Prostate gland (tissue), 2 donors: ENCODE measurements around the gene RFX2. TPM values are rescaled to one million over a fixed set of nuclear protein-coding genes. Genes with fewer than 3 reads are reported as not detected.

ENCODE experiments used
- DNase-seq: peaks from one replicate; pipeline ENCODE4 v3.0.0-alpha.2; 2019; ENCODE audit warnings: low spot score
- H3K27ac ChIP-seq, 2 donors: fragments of 200-600 bp; sonication (generic); 2 replicates each; pipeline ENCODE4 v1.5.1; 2017 to 2019
- H3K27me3 ChIP-seq: fragments of 200-600 bp; sonication (generic); replicated peaks from 2 replicates; pipeline ENCODE4 v1.5.1; 2019; ENCODE audit not compliant: insufficient read depth
- H3K36me3 ChIP-seq, 2 donors: fragments of 200-600 bp; sonication (generic); 1 replicate in 1 of 2; 2 replicates in 1 of 2; pipeline versions ENCODE4 v1.5.1 to v1.8.1; 2017 to 2019
- H3K4me1 ChIP-seq: fragments of 200-600 bp; sonication (generic); replicated peaks from 2 replicates; pipeline ENCODE4 v1.5.1; 2019
- H3K4me3 ChIP-seq, 2 donors: fragments of 200-600 bp; sonication (generic); 2 replicates each; pipeline ENCODE4 v1.5.1; 2017 to 2019
- H3K9me3 ChIP-seq: fragments of 200-600 bp; sonication (generic); 2 replicates; pipeline ENCODE4 v1.5.1; 2017
- POLR2A ChIP-seq: fragments of 450-650 bp; IDR thresholded peaks from one replicate; pipeline ENCODE4 v1.6.1; 2016; ENCODE audit warnings: antibody characterized with exemption, mild to moderate bottlenecking
- POLR2AphosphoS5 ChIP-seq: sonication (generic); formaldehyde crosslinking; IDR thresholded peaks from one replicate; pipeline ENCODE4 v1.6.1; 2017; ENCODE audit warnings: antibody characterized with exemption
- WGBS: methylation state at CpG from one replicate; pipeline ENCODE4 v1.1.5; 2018; 5-methylcytosine and 5-hydroxymethylcytosine counted together
- intact Hi-C: fragments of 100-400 bp; cut with DNase I; formaldehyde crosslinking; loops from one replicate; pipeline ENCODE4 v1.14.2; 2022
- total RNA-seq, 2 donors: library from RNA; depleted of rRNA; stranded (reverse); fragments of >200 nt; gene quantifications; one replicate each; pipeline ENCODE4 v1.1.0, GENCODE V29; 2016
- TF ChIP-seq, protein P1 (sequence below), 4 experiments: fragments of 200-600 bp in 2 of 4; fragments of 450-650 bp in 2 of 4; sonication (generic) in 2 of 4; IDR thresholded peaks; 1 replicate in 3 of 4; 2 replicates in 1 of 4; pipeline ENCODE4 v1.5.1; 2016 to 2019; ENCODE audit warnings: antibody characterized with exemption in 4 of 4, mild to moderate bottlenecking in 2 of 4, moderate library complexity in 2 of 4

RFX2 gene
- total RNA-seq, 2 donors from 2014 or later = 13.4 to 25.3 TPM

GRCh38 chr19:5958074-5958850 is 152.0 kb downstream of the RFX2 start:
- Histone ChIP-seq H3K27me3 (no peaks in the 10 kb centered on the region), H3K27ac (no peak overlapping the region), H3K9me3 (no peaks in the 10 kb centered on the region), H3K36me3 (no peaks in the 10 kb centered on the region), H3K4me1 (peaks cover 39% of the 10 kb centered on the region), H3K4me3 (no peak overlapping the region)
- TF ChIP-seq POLR2AphosphoS5 = no peak
- TF ChIP-seq, protein P1, sequence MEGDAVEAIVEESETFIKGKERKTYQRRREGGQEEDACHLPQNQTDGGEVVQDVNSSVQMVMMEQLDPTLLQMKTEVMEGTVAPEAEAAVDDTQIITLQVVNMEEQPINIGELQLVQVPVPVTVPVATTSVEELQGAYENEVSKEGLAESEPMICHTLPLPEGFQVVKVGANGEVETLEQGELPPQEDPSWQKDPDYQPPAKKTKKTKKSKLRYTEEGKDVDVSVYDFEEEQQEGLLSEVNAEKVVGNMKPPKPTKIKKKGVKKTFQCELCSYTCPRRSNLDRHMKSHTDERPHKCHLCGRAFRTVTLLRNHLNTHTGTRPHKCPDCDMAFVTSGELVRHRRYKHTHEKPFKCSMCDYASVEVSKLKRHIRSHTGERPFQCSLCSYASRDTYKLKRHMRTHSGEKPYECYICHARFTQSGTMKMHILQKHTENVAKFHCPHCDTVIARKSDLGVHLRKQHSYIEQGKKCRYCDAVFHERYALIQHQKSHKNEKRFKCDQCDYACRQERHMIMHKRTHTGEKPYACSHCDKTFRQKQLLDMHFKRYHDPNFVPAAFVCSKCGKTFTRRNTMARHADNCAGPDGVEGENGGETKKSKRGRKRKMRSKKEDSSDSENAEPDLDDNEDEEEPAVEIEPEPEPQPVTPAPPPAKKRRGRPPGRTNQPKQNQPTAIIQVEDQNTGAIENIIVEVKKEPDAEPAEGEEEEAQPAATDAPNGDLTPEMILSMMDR (IDR thresholded peaks at IDR 0.05) = no peak
- no peak for TF ChIP-seq POLR2A
- WGBS = 83% methylated on average over 21 of the region's 21 CpGs
- intact Hi-C loops = no loop called here
- no peak for DNase-seq

- Histone ChIP-seq H3K4me1 (peaks cover 38% of the 10 kb centered on the region), H3K36me3 (no peaks in the 10 kb centered on the region), H3K27ac (peak overlapping the region in 1 of 2 donors; percentile 50), H3K4me3 (no peak overlapping the region), H3K9me3 (no peaks in the 10 kb centered on the region), H3K27me3 (no peaks in the 10 kb centered on the region)
- TF ChIP-seq POLR2AphosphoS5 = no peak
- WGBS = 54% methylated on average over 10 of the region's 10 CpGs
- no peak for DNase-seq
- intact Hi-C loops = no loop called here
Observed at GRCh38 chr19:5957170-5957569, 153.1 kb downstream of the RFX2 start.

DNA sequence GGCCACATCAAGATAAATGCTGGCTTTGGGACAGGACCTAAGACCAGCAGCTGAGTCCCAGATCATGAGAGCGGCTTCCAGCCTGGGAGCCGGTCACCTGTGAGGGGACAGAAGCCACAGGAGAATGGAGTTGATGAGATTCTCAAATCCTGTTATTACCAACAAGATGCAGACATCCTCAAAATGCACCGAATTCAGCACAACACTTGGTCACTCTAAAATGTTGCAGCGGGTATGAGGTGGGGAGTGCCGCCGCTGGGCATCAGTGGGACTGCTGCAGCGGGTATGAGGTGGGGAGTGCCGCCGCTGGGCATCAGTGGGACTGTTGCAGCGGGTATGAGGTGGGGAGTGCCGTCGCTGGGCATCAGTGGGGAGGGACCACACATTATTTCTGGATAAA is 153.6 kb downstream of the RFX2 start:
- no peaks in the 10 kb centered on the region for H3K9me3 ChIP-seq
- H3K36me3 ChIP-seq = no peaks in the 10 kb centered on the region
- peaks cover 33% of the 10 kb centered on the region for H3K4me1 ChIP-seq
- H3K4me3 ChIP-seq = no peak overlapping the region
- intact Hi-C loops = no loop called here
- no peaks in the 10 kb centered on the region for H3K27me3 ChIP-seq
- no peak overlapping the region for H3K27ac ChIP-seq
- no peak for DNase-seq
- WGBS = 96% methylated on average over 12 of the region's 12 CpGs
- TF ChIP-seq POLR2A = no peak
- TF ChIP-seq, protein P1 (IDR thresholded peaks at IDR 0.05) = no peak

- intact Hi-C loops = no loop called here
- Histone ChIP-seq H3K36me3 (no peaks in the 10 kb centered on the region), H3K9me3 (no peaks in the 10 kb centered on the region), H3K4me3 (no peak overlapping the region), H3K27ac (no peak overlapping the region), H3K27me3 (no peaks in the 10 kb centered on the region), H3K4me1 (peaks cover 31% of the 10 kb centered on the region)
- no peak for DNase-seq
- WGBS = 63% methylated on average over 3 of the region's 3 CpGs
- TF ChIP-seq POLR2A (no peak), POLR2AphosphoS5 (no peak)
- TF ChIP-seq, protein P1 (IDR thresholded peaks at IDR 0.05) = no peak
Observed at GRCh38 chr19:5956323-5956722, 154.0 kb downstream of the RFX2 start.

DNA sequence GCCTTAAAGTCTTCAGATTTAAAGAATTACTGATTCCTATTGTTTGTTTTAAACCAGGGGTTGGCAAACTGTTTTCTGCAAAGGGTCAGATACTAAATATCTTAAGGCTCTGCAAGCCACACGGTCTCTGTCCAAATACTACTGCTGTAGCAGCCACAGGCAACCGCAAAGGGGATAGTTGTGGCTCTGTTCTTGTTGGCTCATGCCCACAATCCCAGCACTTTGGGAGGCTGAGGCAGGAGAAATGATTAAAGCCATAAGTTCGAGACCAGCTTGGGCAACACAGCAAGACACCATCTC is 154.7 kb downstream of the RFX2 start:
- DNase-seq = no peak
- peak overlapping the region in 1 of 2 donors; percentile 33 for H3K27ac ChIP-seq
- H3K36me3 ChIP-seq = no peaks in the 10 kb centered on the region
- H3K4me3 ChIP-seq = no peak overlapping the region
- 65% methylated on average over 3 of the region's 3 CpGs for WGBS
- H3K4me1 ChIP-seq = peaks cover 27% of the 10 kb centered on the region
- intact Hi-C loops = no loop called here
- no peaks in the 10 kb centered on the region for H3K27me3 ChIP-seq
- TF ChIP-seq, protein P1 (IDR thresholded peaks at IDR 0.05) = no peak
- TF ChIP-seq POLR2A = no peak
- H3K9me3 ChIP-seq = no peaks in the 10 kb centered on the region
